Colonic mucosa (tissue), 4 donors: Measurements from ENCODE around the gene SETBP1. TPM values are rescaled to one million over a fixed set of nuclear protein-coding genes. Genes with fewer than 3 reads are reported as not detected.

ENCODE experiments used
- DNase-seq: peaks from one replicate; pipeline ENCODE4 v3.0.0-alpha.2; 2020
- H3K27ac ChIP-seq: fragments of 200-600 bp; one replicate; pipeline ENCODE4 v1.8.0; 2021
- H3K27me3 ChIP-seq: fragments of 200-600 bp; one replicate; pipeline ENCODE4 v1.8.0; 2021
- H3K36me3 ChIP-seq: fragments of 200-600 bp; one replicate; pipeline ENCODE4 v1.8.0; 2021
- H3K4me1 ChIP-seq: fragments of 200-600 bp; one replicate; pipeline ENCODE4 v1.8.0; 2021; ENCODE audit warnings: mild to moderate bottlenecking
- H3K4me3 ChIP-seq: fragments of 200-600 bp; one replicate; pipeline ENCODE4 v1.8.0; 2021
- H3K9ac ChIP-seq, 2 donors: one replicate each; pipeline ENCODE4 v1.7.0; 2013; ENCODE audit warnings: control low read depth in 2 of 2, low read depth in 2 of 2, low read length in 2 of 2
- H3K9me3 ChIP-seq: fragments of 200-600 bp; one replicate; pipeline ENCODE4 v1.8.0; 2021
- CTCF ChIP-seq: fragments of 200-600 bp; IDR thresholded peaks from one replicate; pipeline ENCODE4 v1.8.0; 2022; ENCODE audit warnings: antibody characterized with exemption, mild to moderate bottlenecking
- intact Hi-C: fragments of 100-400 bp; cut with DNase I; formaldehyde crosslinking; loops from one replicate; pipeline ENCODE4 v1.14.1; 2022
- total RNA-seq, 2 donors: library from RNA; stranded (reverse); fragmentation: NEBNext Ultra II Directional in 1 of 2; extraction: Animal tissue kit (Norgen Biotek cat#: 25700) in 1 of 2; gene quantifications; one replicate each; pipeline ENCODE4 v1.2.1, GENCODE V29; 2021
- donor health status: healthy.
- donor health status: DM: no; HTN: no; CAD: no.
- donor health status: DM: no; HTN: no; CAD: no.

The SETBP1 gene
- total RNA-seq, 2 donors from 2014 or later, result 9.6 to 11.8 TPM

GRCh38 chr18:44819944-44820510, 139.3 kb downstream of the SETBP1 start:
- no peaks in the 10 kb centered on the region for H3K4me1 ChIP-seq
- H3K4me3 ChIP-seq, result no peak overlapping the region
- no peak overlapping the region for H3K9ac ChIP-seq
- no peak for DNase-seq
- no peaks in the 10 kb centered on the region for H3K27me3 ChIP-seq
- intact Hi-C loops, result loop anchor here (10.0 kb wide), 1 partner anchor 135 kb away; the partner anchor contains the start of gene SETBP1
- no peaks in the 10 kb centered on the region for H3K9me3 ChIP-seq
- no peak for TF ChIP-seq CTCF
- H3K27ac ChIP-seq, result no peak overlapping the region
- no peaks in the 10 kb centered on the region for H3K36me3 ChIP-seq

GRCh38 chr18:44821924-44822323, 141.2 kb downstream of the SETBP1 start:
- no peak for DNase-seq
- H3K4me3 ChIP-seq, result no peak overlapping the region
- H3K9ac ChIP-seq, result no peak overlapping the region
- intact Hi-C loops, result loop anchor here (10.0 kb wide), 1 partner anchor 137 kb away; the partner anchor contains the start of gene SETBP1
- no peaks in the 10 kb centered on the region for H3K9me3 ChIP-seq
- peaks cover 4% of the 10 kb centered on the region for H3K4me1 ChIP-seq
- no peaks in the 10 kb centered on the region for H3K27me3 ChIP-seq
- no peak overlapping the region for H3K27ac ChIP-seq
- TF ChIP-seq CTCF, result no peak
- H3K36me3 ChIP-seq, result no peaks in the 10 kb centered on the region

GRCh38 chr18:44823286-44823685, 142.6 kb downstream of the SETBP1 start:
- DNase-seq, result no peak
- no peaks in the 10 kb centered on the region for H3K27me3 ChIP-seq
- H3K9ac ChIP-seq, result no peak overlapping the region
- no peak overlapping the region for H3K27ac ChIP-seq
- no peaks in the 10 kb centered on the region for H3K36me3 ChIP-seq
- no peak for TF ChIP-seq CTCF
- no peaks in the 10 kb centered on the region for H3K9me3 ChIP-seq
- intact Hi-C loops, result loop anchor here (10.0 kb wide), 1 partner anchor 138 kb away; the partner anchor contains the start of gene SETBP1
- peaks cover 4% of the 10 kb centered on the region for H3K4me1 ChIP-seq
- no peak overlapping the region for H3K4me3 ChIP-seq

- intact Hi-C loops, result loop anchor here (10.0 kb wide), 1 partner anchor 139 kb away; the partner anchor contains the start of gene SETBP1
- no peak for TF ChIP-seq CTCF
- no peak overlapping the region for H3K4me3 ChIP-seq
- no peak for DNase-seq
- H3K4me1 ChIP-seq, result peaks cover 4% of the 10 kb centered on the region
- no peak overlapping the region for H3K27ac ChIP-seq
- no peak overlapping the region for H3K9ac ChIP-seq
- H3K9me3 ChIP-seq, result no peaks in the 10 kb centered on the region
- no peaks in the 10 kb centered on the region for H3K27me3 ChIP-seq
- H3K36me3 ChIP-seq, result no peaks in the 10 kb centered on the region
These were observed 143.1 kb downstream of the SETBP1 start for GRCh38 chr18:44823782-44824181.

- Histone ChIP-seq H3K9me3 (no peaks in the 10 kb centered on the region), H3K36me3 (no peaks in the 10 kb centered on the region), H3K9ac (no peak overlapping the region), H3K4me1 (peaks cover 4% of the 10 kb centered on the region), H3K27ac (no peak overlapping the region), H3K4me3 (no peak overlapping the region), H3K27me3 (no peaks in the 10 kb centered on the region)
- DNase-seq, result no peak
- TF ChIP-seq CTCF, result no peak
- intact Hi-C loops, result loop anchor here (10.0 kb wide), 1 partner anchor 140 kb away; the partner anchor contains the start of gene SETBP1
These were observed 144.2 kb downstream of the SETBP1 start for GRCh38 chr18:44824884-44825283.
